SH-SY5Y (cell line): ENCODE results near the gene TMEM266.

Source experiments
- GATA2 ChIP-seq: IDR thresholded peaks from 2 replicates; pipeline ENCODE4 v1.6.1; 2011; ENCODE audit warnings: mild to moderate bottlenecking, low read depth, low read length
- GATA3 ChIP-seq: IDR thresholded peaks from 2 replicates; pipeline ENCODE4 v1.6.1; 2011; ENCODE audit warnings: low read depth, mild to moderate bottlenecking, low read length, moderate library complexity

TMEM266 gene

DNA sequence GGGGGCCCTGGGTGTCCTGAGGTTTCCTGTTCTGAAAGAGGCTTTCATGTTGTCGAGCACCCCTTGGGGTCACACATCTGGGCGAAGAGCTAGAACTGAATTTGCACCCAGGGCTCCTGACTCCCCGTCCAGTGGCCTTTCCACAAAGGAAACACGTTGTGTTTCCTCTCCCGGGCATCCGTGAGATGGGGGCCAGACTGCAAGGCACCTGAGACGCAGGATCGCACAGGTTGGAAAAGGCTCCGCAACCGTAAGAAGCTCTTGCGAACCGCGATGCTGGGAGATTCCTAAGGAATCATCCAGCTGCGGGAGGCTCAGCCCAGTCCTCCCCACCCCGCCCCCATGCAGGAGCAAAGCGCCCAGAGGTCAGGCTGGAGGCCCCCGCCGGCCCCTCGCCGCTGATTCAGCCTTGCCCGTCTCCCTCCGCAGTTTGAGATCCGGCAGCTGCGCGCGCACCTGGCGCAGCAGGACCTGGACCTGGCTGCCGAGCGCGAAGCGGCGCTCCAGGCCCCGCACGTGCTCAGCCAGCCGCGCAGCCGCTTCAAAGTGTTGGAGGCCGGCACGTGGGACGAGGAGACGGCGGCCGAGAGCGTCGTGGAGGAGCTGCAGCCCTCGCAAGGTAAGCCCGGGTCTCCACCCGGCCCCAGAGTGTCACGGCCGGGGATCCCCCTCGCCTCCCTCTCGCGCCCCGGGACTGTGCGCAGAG, 131.9 kb downstream of the TMEM266 start:
- TF ChIP-seq GATA3 (no peak), GATA2 (no peak)

DNA sequence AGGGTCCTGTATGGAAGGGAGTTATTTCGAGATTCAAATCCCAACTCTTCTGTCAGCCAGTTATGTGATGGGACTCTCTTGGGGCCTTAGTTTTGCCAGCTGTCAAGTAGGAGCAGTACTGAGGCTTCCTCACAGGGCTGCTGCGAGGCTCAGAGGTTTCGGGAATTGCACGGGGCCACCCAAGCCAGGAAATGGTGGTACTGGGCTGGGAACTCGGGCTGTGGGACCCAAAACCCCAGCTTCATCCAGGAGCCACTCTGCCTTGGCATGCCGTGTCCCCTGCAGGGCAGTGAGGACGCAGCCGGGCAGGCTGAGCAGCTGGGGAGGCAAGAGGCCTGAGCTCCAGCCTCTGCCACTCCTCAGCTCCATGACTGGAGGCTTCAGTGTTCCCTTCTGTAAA, 132.9 kb downstream of the TMEM266 start:
- TF ChIP-seq GATA3 (no peak), GATA2 (no peak)

DNA sequence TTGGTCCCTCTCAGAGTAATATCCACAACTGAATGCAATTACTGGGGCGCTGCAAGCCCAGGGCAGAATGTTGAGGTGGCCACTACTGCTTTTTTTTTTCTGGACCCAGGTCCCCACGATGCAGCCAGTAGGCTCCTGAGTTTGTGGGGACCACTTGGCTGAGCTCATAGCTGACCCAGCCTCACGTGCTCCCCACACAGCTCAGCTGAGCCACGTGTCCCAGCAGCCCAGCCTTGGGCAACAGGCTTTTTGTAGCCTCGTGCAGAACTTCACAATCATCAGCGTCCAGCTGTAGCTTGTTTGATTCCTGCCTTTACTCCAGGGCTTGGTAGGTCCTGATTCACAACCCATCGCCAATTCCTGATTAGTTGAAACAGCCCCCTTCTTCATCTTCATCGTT, 134.1 kb downstream of the TMEM266 start:
- TF ChIP-seq GATA3 = no peak
- no peak for TF ChIP-seq GATA2

DNA sequence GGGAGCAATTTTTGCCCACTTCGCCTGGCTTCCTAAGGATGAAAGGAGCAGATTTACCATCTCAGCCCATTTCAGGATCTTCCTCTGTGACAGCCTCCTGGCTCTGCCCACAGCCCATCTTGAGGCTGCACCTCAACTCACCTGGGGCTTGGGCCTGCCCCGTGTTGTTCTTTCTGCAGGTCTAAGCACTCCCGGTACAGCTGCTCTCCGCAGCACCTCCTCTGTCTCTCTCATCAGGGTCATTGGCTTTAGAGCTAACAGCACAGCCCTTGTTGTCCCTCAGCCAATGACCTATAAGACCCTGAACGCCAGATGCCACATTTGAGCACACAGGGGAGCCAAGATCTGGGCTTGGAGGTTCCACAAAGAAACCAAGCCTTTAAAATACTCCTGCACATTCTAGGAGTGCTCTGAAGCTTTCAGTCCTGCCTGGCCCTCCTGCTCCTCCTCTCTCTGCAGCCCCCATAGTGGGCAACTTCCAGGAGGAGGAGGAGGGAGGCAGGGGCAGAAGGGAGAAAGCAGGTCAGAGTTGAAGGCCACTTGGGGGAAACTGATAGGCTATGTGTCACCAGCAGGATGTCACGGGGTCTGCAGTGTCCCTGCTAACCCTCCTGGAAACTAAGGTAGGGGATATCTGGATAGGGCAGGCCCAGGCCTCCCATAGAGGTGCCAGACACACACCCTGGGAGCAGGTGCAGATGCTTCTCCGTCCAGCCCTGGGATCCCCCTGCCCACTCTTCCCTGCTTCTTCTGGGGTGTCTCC, 135.9 kb downstream of the TMEM266 start:
- no peak for TF ChIP-seq GATA3
- no peak for TF ChIP-seq GATA2

DNA sequence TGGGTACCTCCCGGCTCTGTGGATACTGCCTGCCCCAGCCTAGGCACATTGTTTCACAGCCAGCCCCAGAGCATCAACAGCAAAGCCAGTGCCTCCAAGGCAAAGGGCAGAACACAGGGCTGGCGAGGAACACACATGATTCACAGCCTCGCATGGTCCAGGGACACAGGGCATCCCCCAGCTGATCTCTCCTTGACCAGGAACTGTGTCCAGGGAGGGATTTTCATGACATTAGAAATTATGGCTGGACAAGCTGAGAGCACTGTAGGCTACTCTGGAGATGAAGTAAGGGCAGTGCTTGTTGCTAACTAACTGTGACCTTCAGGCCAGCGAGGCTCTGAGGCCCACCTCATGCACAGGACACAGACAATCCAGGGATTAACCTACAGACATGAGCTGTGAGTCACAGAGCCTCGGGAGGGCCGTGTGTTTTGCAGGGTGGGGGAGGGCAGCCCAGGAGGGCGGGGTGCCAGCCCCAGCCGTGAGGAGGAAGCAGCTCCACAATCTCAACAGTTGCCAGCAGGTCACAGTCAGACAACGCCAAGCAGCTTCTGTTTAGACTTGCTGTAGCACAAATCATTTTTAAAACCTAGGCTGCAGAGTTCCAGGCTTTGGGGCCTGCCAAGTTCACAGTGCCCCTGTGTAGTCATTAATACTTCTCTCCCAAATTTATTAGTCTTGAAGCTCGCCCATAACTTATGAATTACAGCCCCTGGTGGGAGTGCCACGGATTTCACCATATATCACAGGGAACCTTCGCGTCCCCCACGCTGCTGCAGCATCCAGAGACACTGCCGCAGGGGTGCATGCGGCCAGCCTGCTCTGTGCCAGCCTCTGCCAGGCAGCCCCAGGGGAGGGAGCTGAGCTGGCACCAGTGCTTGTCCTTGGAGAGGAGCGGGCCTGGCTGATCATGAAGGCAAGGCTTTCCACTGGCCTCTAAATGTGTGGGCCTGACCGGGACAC, 136.8 kb downstream of the TMEM266 start:
- TF ChIP-seq GATA2 (no peak), GATA3 (no peak)

DNA sequence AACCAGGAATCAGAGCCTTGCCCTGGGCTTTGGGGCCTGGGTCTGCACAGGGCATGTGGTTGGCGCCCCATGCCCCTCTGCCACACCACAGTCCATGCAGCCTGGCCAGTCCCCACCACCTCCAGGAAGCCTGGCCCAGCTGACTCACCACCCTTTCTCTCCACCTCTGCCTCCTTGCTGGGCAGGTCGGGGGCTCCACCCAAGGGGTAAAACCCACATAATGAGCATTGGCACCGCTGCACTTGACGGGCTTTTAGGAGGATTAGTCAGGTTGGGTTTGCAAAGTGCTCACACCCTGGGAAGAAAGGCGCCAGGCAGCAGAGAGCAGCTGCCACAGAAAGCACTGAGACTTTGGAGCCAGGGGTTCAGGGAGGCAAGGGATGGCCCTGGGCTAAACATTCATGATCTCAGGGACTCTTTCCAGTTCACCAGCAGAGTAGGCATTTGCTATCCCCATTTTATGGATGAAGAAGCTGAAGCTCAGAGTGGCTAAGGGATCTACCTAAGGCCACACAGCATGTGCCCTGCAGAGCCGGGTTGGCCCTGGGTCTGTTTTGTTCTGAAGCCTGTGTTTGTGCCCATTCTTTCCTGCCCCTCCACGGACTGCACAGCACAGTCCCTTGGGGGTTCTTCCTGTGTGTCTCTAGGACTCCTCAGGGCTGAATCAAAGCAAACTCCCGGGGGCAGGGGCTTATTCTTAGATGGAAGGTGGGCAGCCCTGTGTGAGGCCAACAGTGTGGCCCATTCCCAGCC, 138.1 kb downstream of the TMEM266 start:
- TF ChIP-seq GATA3 (no peak), GATA2 (no peak)

DNA sequence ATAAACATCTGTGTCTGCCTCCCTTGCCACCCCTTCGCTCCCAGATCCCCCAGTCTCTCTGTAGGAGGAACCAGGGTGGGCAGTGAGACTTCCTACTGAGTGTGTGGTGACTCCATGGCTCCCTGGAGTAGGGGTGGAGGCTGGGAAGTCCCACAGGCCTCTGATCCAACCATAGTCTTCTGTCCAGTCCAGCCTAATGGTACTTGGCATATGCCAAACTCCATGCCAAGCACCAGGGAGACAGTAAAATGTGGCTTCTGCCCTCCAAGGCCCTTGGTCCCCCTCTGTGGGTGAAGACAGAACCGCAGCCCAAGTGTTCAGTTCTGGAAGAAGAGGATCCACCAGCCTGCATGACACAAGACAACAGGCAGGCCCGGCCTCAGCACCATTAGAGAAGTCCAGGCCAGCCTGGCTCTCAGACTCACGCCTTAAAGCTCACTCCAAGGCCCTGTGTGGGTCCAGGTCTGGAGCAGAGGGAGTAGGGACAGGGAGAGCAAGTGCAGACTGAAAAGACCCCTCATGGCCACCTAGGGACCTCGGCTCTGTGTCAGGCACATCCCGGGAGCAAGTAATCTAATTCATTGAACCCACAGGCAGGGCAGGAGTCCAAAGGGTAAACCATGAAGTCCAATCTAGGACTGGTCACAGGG, 138.8 kb downstream of the TMEM266 start:
- no peak for TF ChIP-seq GATA2
- TF ChIP-seq GATA3 = no peak

DNA sequence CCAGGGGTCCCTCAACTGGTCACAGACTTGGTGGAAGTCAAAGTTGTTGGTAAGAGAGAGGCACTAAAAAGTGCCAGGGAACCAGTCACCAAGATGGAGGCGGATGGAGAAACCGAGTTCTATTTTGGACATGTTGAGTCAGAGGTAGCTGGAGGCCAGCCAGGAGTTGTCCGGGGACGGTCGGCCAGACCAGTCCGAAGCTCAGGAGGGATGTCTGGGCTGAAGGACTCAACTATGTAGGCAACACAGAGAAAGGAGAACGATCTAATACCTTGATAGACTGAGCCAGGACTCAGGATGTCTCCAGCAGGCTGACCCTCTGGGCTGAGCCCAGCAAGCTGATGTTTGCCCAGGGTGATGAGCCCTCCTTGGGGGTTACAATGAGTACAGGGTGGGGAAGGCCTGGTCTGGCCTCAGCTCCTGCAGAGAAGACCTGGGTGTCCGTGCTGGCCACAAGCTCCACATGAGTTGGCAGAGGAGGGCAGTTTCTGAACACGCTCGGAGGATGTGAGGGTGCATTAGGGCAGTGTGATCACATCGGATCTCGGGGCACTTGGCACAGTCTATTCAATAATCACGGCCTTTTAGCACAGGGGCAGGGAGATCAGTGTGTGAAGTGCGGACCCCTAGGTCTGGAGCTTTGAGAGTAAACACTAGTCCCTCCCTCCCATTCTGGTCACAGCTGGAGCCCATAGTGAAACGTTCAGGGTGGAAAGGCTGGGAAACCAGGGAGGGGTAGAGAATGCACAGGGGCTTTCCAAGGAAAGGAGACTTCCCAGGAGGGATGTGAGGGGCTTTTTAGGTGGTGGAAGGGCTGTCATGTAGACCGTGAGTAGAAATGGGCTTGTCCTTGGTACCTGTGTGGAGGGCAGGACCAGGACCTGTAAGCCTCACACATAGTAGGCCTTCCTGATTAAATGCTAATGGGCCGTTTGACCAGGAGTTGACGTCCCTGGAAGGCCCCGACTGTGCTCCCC, 139.6 kb downstream of the TMEM266 start:
- TF ChIP-seq GATA2 (no peak), GATA3 (no peak)

DNA sequence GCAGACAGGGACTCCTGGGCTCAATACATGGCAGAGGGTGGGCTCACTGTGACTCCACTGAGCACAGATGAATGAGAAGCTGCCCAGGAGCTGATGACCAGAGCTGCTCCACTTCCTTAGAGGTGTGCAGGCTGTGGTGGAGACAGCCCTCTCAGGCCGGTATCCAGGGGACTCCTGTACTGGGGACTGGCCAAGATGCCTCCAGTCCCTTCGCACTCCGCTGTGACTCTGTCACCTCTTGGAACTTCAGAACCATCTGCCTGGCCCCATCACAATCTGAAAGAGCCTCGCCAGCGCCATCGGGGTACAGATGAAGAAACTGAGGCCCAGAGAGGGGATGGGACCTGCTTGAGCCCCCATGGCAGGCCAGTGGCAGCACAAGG, 140.3 kb downstream of the TMEM266 start:
- TF ChIP-seq GATA2 = no peak
- TF ChIP-seq GATA3 = no peak

DNA sequence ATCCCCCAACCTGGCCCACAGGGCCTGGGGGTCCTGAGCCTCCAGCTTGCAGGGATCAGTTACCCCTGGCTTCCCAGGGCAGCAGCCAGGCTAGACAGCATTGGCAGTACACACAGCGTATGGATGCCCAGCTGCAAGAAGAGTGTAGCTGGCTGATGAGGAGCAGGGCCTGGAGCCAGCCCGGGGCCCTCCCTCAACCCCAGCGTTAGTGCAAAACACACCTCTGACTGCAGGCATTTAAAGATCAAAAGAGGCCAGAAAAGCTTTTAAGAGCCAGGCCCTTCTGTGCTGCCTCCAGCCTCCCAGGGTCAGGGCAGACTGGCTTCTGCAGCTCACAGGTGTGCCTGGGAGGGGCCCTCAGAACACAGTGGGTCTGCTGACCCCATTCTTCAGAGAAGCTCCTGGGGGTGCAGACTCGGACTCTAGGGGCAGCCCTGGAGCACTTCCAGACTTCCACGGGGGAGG, 140.9 kb downstream of the TMEM266 start:
- TF ChIP-seq GATA2 (no peak), GATA3 (no peak)

DNA sequence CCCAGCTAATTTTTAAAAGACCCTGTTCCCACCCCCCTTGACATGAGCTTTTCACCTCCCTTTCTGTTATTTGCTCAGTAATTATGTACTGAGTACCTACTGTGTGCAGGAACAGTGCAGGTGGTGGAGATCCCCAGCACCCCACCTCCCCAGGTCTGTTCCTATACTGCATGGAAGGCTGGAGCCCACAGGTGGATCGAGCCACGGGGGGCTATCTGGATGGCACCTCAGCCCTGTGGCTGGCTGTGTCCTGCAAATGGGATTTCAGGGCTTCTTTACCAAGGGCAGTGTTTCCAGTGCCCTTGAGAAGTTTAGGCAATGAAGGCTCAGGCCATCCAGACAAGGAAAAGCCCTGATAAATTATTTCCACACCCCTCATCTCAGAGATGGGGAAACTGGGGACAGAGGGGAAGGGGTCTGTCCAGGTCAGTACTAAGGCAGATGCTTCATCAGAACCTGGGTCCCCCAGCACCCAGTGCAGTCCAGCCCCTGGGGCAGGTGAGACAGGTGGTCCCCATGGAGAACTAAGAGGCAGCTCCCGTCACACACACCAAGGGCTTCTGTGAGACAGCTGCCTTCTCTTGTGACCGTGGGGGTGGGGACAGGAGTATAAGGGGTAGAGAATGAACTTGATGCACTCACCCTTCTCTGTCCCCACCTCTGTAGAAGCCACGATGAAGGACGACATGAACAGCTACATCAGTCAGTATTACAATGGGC, 141.9 kb downstream of the TMEM266 start:
- TF ChIP-seq GATA3 (no peak), GATA2 (no peak)
